Upper lobe of left lung (tissue), 6 donors: ENCODE measurements around the gene CYB5A. TPM values are rescaled to one million over a fixed set of nuclear protein-coding genes. Genes with fewer than 3 reads are reported as not detected.
A peak's percentile ranks its signal among the peaks of the same experiment; 100 is the strongest.

Experiments
- ATAC-seq, 2 donors: fragments of 200-7000 bp; cut with Tn5 transposase; one replicate each; pipeline ENCODE4 v1.9.1; 2022; ENCODE audit warnings: mild to moderate bottlenecking in 2 of 2, moderate library complexity in 2 of 2; ENCODE audit not compliant: low FRiP score in 2 of 2
- DNase-seq, 2 donors: peaks; one replicate each; pipeline ENCODE4 v3.0.0-alpha.2; 2019 to 2020
- H3K27ac ChIP-seq, 4 donors: fragments of 200-600 bp; sonication (generic); one replicate each; pipeline ENCODE4 v1.5.1; 2016 to 2019
- H3K27me3 ChIP-seq, 4 donors: fragments of 200-600 bp; sonication (generic); one replicate each; pipeline ENCODE4 v1.5.1; 2017 to 2019
- H3K36me3 ChIP-seq, 4 donors: fragments of 200-600 bp; sonication (generic); one replicate each; pipeline ENCODE4 v1.5.1; 2016 to 2019
- H3K4me1 ChIP-seq, 4 donors: fragments of 200-600 bp; sonication (generic); one replicate each; pipeline ENCODE4 v1.5.1; 2018 to 2019
- H3K4me3 ChIP-seq, 4 donors: fragments of 200-600 bp; sonication (generic); one replicate each; pipeline ENCODE4 v1.5.1; 2017 to 2019; ENCODE audit warnings: mild to moderate bottlenecking in 2 of 4, moderate library complexity in 1 of 4
- H3K9me3 ChIP-seq, 4 donors: fragments of 200-600 bp; sonication (generic); one replicate each; pipeline ENCODE4 v1.5.1; 2018 to 2019
- CTCF ChIP-seq, 6 experiments: fragments of 450-650 bp in 4 of 6; fragments of 200-600 bp in 2 of 6; sonication (generic) in 2 of 6; IDR thresholded peaks; one replicate each; pipeline ENCODE4 v1.5.1; 2016 to 2019; ENCODE audit warnings: antibody characterized with exemption in 6 of 6
- EP300 ChIP-seq, 4 donors: sonication (generic); formaldehyde crosslinking; IDR thresholded peaks; one replicate each; pipeline ENCODE4 v1.5.1; 2017; ENCODE audit warnings: antibody characterized with exemption in 4 of 4, control low read depth in 2 of 4
- POLR2A ChIP-seq, 4 donors: fragments of 450-650 bp; IDR thresholded peaks; one replicate each; pipeline ENCODE4 v1.5.1; 2016 to 2017; ENCODE audit warnings: antibody characterized with exemption in 4 of 4, mild to moderate bottlenecking in 2 of 4
- POLR2AphosphoS5 ChIP-seq, 2 donors: sonication (generic); formaldehyde crosslinking; IDR thresholded peaks; one replicate each; pipeline ENCODE4 v1.5.1; 2017; ENCODE audit warnings: antibody characterized with exemption in 2 of 2
- WGBS, 2 donors: methylation state at CpG; one replicate each; pipeline ENCODE4 v1.1.5; 2017 to 2018; 5-methylcytosine and 5-hydroxymethylcytosine counted together
- total RNA-seq, 6 donors: library from RNA; depleted of rRNA in 4 of 6; stranded (reverse); fragments of >200 nt in 4 of 6; gene quantifications; one replicate each; pipeline versions ENCODE4 v1.1.0 to v1.2.1, GENCODE V29; 2016 to 2021
- donor health status: DM: no; HTN: no; CAD: no; lungs with moderate emphysema.
- donor health status: DM: no; HTN: yes; CAD: no; lungs with severe emphysema.

The CYB5A gene, protein sequence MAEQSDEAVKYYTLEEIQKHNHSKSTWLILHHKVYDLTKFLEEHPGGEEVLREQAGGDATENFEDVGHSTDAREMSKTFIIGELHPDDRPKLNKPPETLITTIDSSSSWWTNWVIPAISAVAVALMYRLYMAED
- 100 to 1,000 TPM; 291 to 729 (median 637) TPM for total RNA-seq

DNA sequence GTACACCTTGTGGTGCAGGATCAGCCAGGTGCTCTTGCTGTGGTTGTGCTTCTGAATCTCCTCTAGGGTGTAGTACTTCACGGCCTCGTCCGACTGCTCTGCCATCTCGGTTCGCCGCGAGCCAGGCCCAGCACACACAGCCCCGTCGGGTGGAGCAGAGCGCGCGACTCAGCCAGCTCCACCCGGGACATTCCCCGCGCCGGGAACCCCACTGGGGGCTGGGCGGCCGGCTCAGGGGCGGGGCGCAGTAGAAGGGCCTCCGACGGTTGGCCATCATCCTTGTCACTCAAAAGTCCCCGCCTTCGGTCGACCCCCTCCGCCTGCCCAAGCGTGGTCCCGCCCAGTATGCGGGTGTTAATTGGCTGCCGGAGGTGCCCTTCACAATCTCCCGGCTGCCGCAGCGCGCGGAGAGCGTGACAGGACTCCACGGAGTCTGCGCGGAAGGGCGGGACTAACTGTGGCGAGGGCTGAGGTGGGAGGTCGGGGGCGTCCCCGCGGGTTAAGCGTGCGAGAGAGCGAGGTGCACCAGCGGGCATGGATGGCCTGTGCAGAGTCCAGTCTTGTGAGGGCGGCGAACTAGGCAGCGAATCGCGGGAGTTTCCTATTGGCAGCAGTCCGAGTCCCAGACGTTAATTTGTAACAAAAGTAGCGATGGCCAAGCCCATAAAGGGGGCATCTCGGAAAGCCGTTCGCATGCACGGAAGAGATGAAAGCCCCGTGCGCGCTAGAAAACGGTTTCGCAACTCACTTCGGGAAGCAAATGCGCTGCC lies at the start of gene CYB5A:
TSS of gene CYB5A (minus strand) at position 193 of the 770 bp plus-strand sequence. CDS start at position 105, 88 bp downstream.
- no peak for TF ChIP-seq EP300 (IDR thresholded peaks at IDR 0.05)
- TF ChIP-seq POLR2AphosphoS5 (IDR thresholded peaks at IDR 0.05) = peak; percentile 18 to 82
- TF ChIP-seq CTCF (IDR thresholded peaks at IDR 0.05) = peak in 2 of 6 experiments; percentile 13 to 38
- TF ChIP-seq POLR2A (IDR thresholded peaks at IDR 0.05) = peak in 3 of 4 donors; percentile 34 to 95 (median 60)
- H3K36me3 ChIP-seq = no peaks in the 10 kb centered on the region
- 0% methylated on average over 38 to 48 of the region's 68 CpGs for WGBS, 2 donors
- H3K27ac ChIP-seq = peak within 1 kb of the TSS; percentile 79 to 96 (median 88)
- H3K9me3 ChIP-seq = no peaks in the 10 kb centered on the region
- DNase-seq = peak; percentile 96 to 98
- peaks cover 14 to 41% (median 24%) of the 10 kb centered on the region in 4 donors for H3K4me1 ChIP-seq
- ATAC-seq = peak; percentile 99
- H3K4me3 ChIP-seq = peak within 1 kb of the TSS; percentile 67 to 98 (median 85)
- no peaks in the 10 kb centered on the region for H3K27me3 ChIP-seq

GRCh38 chr18:74337912-74338309 lies 46.1 kb upstream of the CYB5A start:
- ATAC-seq (peak in 1 of 2 donors; percentile 57), DNase-seq (no peak)
- Histone ChIP-seq H3K27me3 (no peaks in the 10 kb centered on the region), H3K4me1 (peaks cover 0 to 9% (median 0%) of the 10 kb centered on the region in 4 donors), H3K9me3 (no peaks in the 10 kb centered on the region), H3K27ac (peak overlapping the region in 2 of 4 donors; percentile 26 to 34), H3K36me3 (no peaks in the 10 kb centered on the region), H3K4me3 (no peak overlapping the region)
- TF ChIP-seq EP300 (IDR thresholded peaks at IDR 0.05) (peak in 1 of 4 donors; percentile 56), CTCF (IDR thresholded peaks at IDR 0.05) (no peak)
- WGBS, 2 donors = 68 to 78% methylated on average over 1 of the region's 1 CpG

- TF ChIP-seq POLR2AphosphoS5 (IDR thresholded peaks at IDR 0.05) = no peak
- TF ChIP-seq POLR2A (IDR thresholded peaks at IDR 0.05) = no peak
- TF ChIP-seq EP300 (IDR thresholded peaks at IDR 0.05) = no peak
- TF ChIP-seq CTCF (IDR thresholded peaks at IDR 0.05) = no peak
- peak overlapping the region in 2 of 4 donors; percentile 20 to 34 for H3K27ac ChIP-seq
Observed at GRCh38 chr18:74337155-74337911, 45.6 kb upstream of the CYB5A start.

GRCh38 chr18:74336656-74337055 lies 44.9 kb upstream of the CYB5A start:
- DNase-seq (no peak), ATAC-seq (no peak)
- TF ChIP-seq CTCF (IDR thresholded peaks at IDR 0.05) (no peak), EP300 (IDR thresholded peaks at IDR 0.05) (no peak), POLR2A (IDR thresholded peaks at IDR 0.05) (no peak), POLR2AphosphoS5 (IDR thresholded peaks at IDR 0.05) (no peak)
- Histone ChIP-seq H3K27me3 (no peaks in the 10 kb centered on the region), H3K4me3 (no peak overlapping the region), H3K36me3 (no peaks in the 10 kb centered on the region), H3K27ac (no peak overlapping the region), H3K4me1 (peaks cover 0 to 9% (median 0%) of the 10 kb centered on the region in 4 donors), H3K9me3 (no peaks in the 10 kb centered on the region)

More at GRCh38 chr18:74337155-74337911, 45.6 kb upstream of the CYB5A start:
- Histone ChIP-seq H3K4me1 (peaks cover 0 to 9% (median 0%) of the 10 kb centered on the region in 4 donors), H3K27me3 (no peaks in the 10 kb centered on the region), H3K36me3 (no peaks in the 10 kb centered on the region), H3K4me3 (no peak overlapping the region), H3K9me3 (no peaks in the 10 kb centered on the region)
- WGBS, 2 donors = 66 to 78% methylated on average over 5 of the region's 5 CpGs
- ATAC-seq = no peak
- DNase-seq = no peak
